Ectodermal cell (in vitro differentiated cells): ENCODE data around the gene IL19.

Experiments
- H3K27ac ChIP-seq: 2 replicates; pipeline ENCODE4 v1.7.0; 2013; ENCODE audit warnings: mild to moderate bottlenecking, low read depth, low read length; ENCODE audit not compliant: insufficient read depth, poor library complexity, severe bottlenecking
- H3K27me3 ChIP-seq: 2 replicates; pipeline ENCODE4 v1.7.0; 2013; ENCODE audit warnings: mild to moderate bottlenecking, low read length; ENCODE audit not compliant: insufficient read depth, control insufficient read depth, poor library complexity, severe bottlenecking
- H3K36me3 ChIP-seq: one replicate; pipeline ENCODE4 v1.7.0; 2013; ENCODE audit warnings: low read length; ENCODE audit not compliant: control insufficient read depth, insufficient read depth
- H3K4me1 ChIP-seq: one replicate; pipeline ENCODE4 v1.7.0; 2013; ENCODE audit warnings: low read length; ENCODE audit not compliant: control insufficient read depth, insufficient read depth
- H3K4me3 ChIP-seq: 2 replicates; pipeline ENCODE4 v1.7.0; 2013; ENCODE audit warnings: low read depth, low read length, control low read depth; ENCODE audit not compliant: insufficient read depth
- H3K9me3 ChIP-seq: 2 replicates; pipeline ENCODE4 v1.7.0; 2013; ENCODE audit warnings: mild to moderate bottlenecking, low read length, moderate library complexity; ENCODE audit not compliant: control insufficient read depth
- WGBS, 2 experiments: methylation state at CpG; one replicate each; pipeline ENCODE4 v1.1.7; 2013; ENCODE audit warnings: missing lambda C conversion rate in 2 of 2; 5-methylcytosine and 5-hydroxymethylcytosine counted together

The IL19 gene

GRCh38 chr1:206883876-206884275, 113.3 kb downstream of the IL19 start:
- no peaks in the 10 kb centered on the region for H3K4me1 ChIP-seq
- 97% methylated on average over 2 of the region's 2 CpGs for WGBS, 2 experiments

GRCh38 chr1:206885341-206886060, 114.9 kb downstream of the IL19 start:
- H3K9me3 ChIP-seq, result no peaks in the 10 kb centered on the region
- no peaks in the 10 kb centered on the region for H3K4me1 ChIP-seq
- no peaks in the 10 kb centered on the region for H3K27me3 ChIP-seq
- H3K27ac ChIP-seq, result no peak overlapping the region
- no peak overlapping the region for H3K4me3 ChIP-seq
- no peaks in the 10 kb centered on the region for H3K36me3 ChIP-seq
- WGBS, 2 experiments, result 89 to 93% methylated on average over 3 of the region's 3 CpGs

More at GRCh38 chr1:206883876-206884275, 113.3 kb downstream of the IL19 start:
- Histone ChIP-seq H3K27me3 (no peaks in the 10 kb centered on the region), H3K4me3 (no peak overlapping the region), H3K9me3 (no peaks in the 10 kb centered on the region), H3K27ac (no peak overlapping the region), H3K36me3 (no peaks in the 10 kb centered on the region)

- Histone ChIP-seq H3K4me1 (no peaks in the 10 kb centered on the region), H3K27me3 (no peaks in the 10 kb centered on the region), H3K4me3 (no peak overlapping the region), H3K9me3 (no peaks in the 10 kb centered on the region), H3K27ac (no peak overlapping the region), H3K36me3 (no peaks in the 10 kb centered on the region)
- 94 to 96% methylated on average over 1 of the region's 1 CpG for WGBS, 2 experiments
Observed at GRCh38 chr1:206886831-206887230, 116.3 kb downstream of the IL19 start.

- no peaks in the 10 kb centered on the region for H3K36me3 ChIP-seq
- H3K9me3 ChIP-seq, result no peaks in the 10 kb centered on the region
- no peak overlapping the region for H3K4me3 ChIP-seq
- no peaks in the 10 kb centered on the region for H3K27me3 ChIP-seq
- 90 to 96% methylated on average over 4 of the region's 4 CpGs for WGBS, 2 experiments
- no peaks in the 10 kb centered on the region for H3K4me1 ChIP-seq
- no peak overlapping the region for H3K27ac ChIP-seq
Observed at GRCh38 chr1:206887701-206888100, 117.1 kb downstream of the IL19 start.

- Histone ChIP-seq H3K27me3 (no peaks in the 10 kb centered on the region), H3K36me3 (no peaks in the 10 kb centered on the region), H3K4me1 (no peaks in the 10 kb centered on the region), H3K27ac (no peak overlapping the region), H3K4me3 (no peak overlapping the region), H3K9me3 (no peaks in the 10 kb centered on the region)
- WGBS, 2 experiments, result 86 to 88% methylated on average over 15 of the region's 15 CpGs
Observed at GRCh38 chr1:206890125-206891060, 119.8 kb downstream of the IL19 start.

- no peaks in the 10 kb centered on the region for H3K36me3 ChIP-seq
- no peak overlapping the region for H3K4me3 ChIP-seq
- no peaks in the 10 kb centered on the region for H3K9me3 ChIP-seq
- H3K4me1 ChIP-seq, result no peaks in the 10 kb centered on the region
- WGBS, 2 experiments, result 78 to 84% methylated on average over 1 of the region's 1 CpG
- no peak overlapping the region for H3K27ac ChIP-seq
- H3K27me3 ChIP-seq, result no peaks in the 10 kb centered on the region
Observed at GRCh38 chr1:206891412-206891811, 120.8 kb downstream of the IL19 start.
